Measurements from ENCODE around the gene COPS6. TPM values are rescaled to one million over a fixed set of nuclear protein-coding genes. Genes with fewer than 3 reads are reported as not detected.

COPS6 gene
- total RNA-seq, 1 donor from 2014 or later = 50.4 TPM

- no peak for DNase-seq
These were observed 7.7 kb upstream of the COPS6 start for GRCh38 chr7:100080907-100081534.

- peak; percentile 99 for DNase-seq
These were observed 7.2 kb upstream of the COPS6 start, which contains the start of gene ZNF3 for GRCh38 chr7:100081535-100082102. ZNF3 (minus strand) TSS chr7:100081723; CDS start chr7:100077357, 4,366 bp downstream.

- no peak for DNase-seq
These were observed 5.8 kb upstream of the COPS6 start for GRCh38 chr7:100082978-100083377.

- no peak for DNase-seq
These were observed 3.3 kb upstream of the COPS6 start for GRCh38 chr7:100085515-100085914.

GRCh38 chr7:100087055-100087750 lies 1.6 kb upstream of the COPS6 start:
- no peak for DNase-seq

- DNase-seq = no peak
These were observed 611 bp upstream of the COPS6 start for GRCh38 chr7:100088095-100088620.

- DNase-seq = no peak
These were observed 858 bp downstream of the COPS6 start for GRCh38 chr7:100089458-100090196.

- DNase-seq = no peak
These were observed 2.0 kb downstream of the COPS6 start for GRCh38 chr7:100090527-100091410.

GRCh38 chr7:100091411-100092181 lies 2.8 kb downstream of the COPS6 start:
- no peak for DNase-seq

- DNase-seq = no peak
These were observed 4.3 kb downstream of the COPS6 start for GRCh38 chr7:100093054-100093453.

GRCh38 chr7:100093498-100093897 lies 4.7 kb downstream of the COPS6 start:
- DNase-seq = no peak

GRCh38 chr7:100093925-100094486 lies 5.2 kb downstream of the COPS6 start:
- DNase-seq = no peak

- DNase-seq = no peak
These were observed 6.5 kb downstream of the COPS6 start for GRCh38 chr7:100095289-100095688.

- DNase-seq = no peak
These were observed 6.9 kb downstream of the COPS6 start for GRCh38 chr7:100095704-100096103.

- DNase-seq = no peak
These were observed 10.1 kb downstream of the COPS6 start for GRCh38 chr7:100098913-100099312.

GRCh38 chr7:100099452-100099851 lies 10.7 kb downstream of the COPS6 start:
- no peak for DNase-seq

- peak; percentile 98 for DNase-seq
These were observed 11.7 kb downstream of the COPS6 start for GRCh38 chr7:100100420-100101015.

- peak; percentile 99 for DNase-seq
These were observed 12.5 kb downstream of the COPS6 start, which contains the start of the genes AP4M1 and MCM7 for GRCh38 chr7:100101016-100101862. AP4M1 (plus strand) TSS chr7:100101643; CDS start chr7:100101715, 72 bp downstream. MCM7 (minus strand) TSS chr7:100101397; CDS start chr7:100101294, 103 bp downstream.
